Measurements from ENCODE around the gene KRT38.

- TF ChIP-seq CTCF (IDR thresholded peaks at IDR 0.05) (no peak), TEAD4 (IDR thresholded peaks at IDR 0.05; ENCODE audit: borderline replicate concordance, insufficient read depth) (no peak), MAX (IDR thresholded peaks at IDR 0.05; ENCODE audit: low read depth) (no peak)
Measured at GRCh38 chr17:41457676-41458075, 16.9 kb upstream of the KRT38 start.
